Kidney epithelial cell (primary cell): ENCODE measurements around the gene LRP3. TPM values are rescaled to one million over a fixed set of nuclear protein-coding genes. Genes with fewer than 3 reads are reported as not detected.

Experiments used
- DNase-seq: peaks from one replicate; pipeline ENCODE4 v3.0.0-alpha.2; 2010; ENCODE audit warnings: low read depth
- H3K27me3 ChIP-seq: 2 replicates; pipeline ENCODE4 v1.6.0; 2011; ENCODE audit warnings: low read length; ENCODE audit not compliant: control insufficient read depth, insufficient read depth
- H3K36me3 ChIP-seq: 2 replicates; pipeline ENCODE4 v1.5.1; 2011; ENCODE audit warnings: low read length; ENCODE audit not compliant: control insufficient read depth, insufficient read depth
- H3K4me3 ChIP-seq: 2 replicates; pipeline ENCODE4 v1.5.1; 2011; ENCODE audit warnings: low read depth, mild to moderate bottlenecking, control low read depth, low read length
- total RNA-seq: library from RNA; depleted of rRNA; stranded (reverse); fragments of >200 nt; gene quantifications from 2 replicates; pipeline ENCODE4 v1.2.3, GENCODE V29; 2015
- TF ChIP-seq, protein P1 (sequence below): IDR thresholded peaks from 2 replicates; pipeline ENCODE4 v1.5.1; 2011; ENCODE audit warnings: mild to moderate bottlenecking, moderate library complexity, low read length, control low read depth, inconsistent platforms; ENCODE audit not compliant: insufficient read depth, poor library complexity, severe bottlenecking

The LRP3 gene
- total RNA-seq, 1 donor from 2014 or later = 42.8 TPM

DNA sequence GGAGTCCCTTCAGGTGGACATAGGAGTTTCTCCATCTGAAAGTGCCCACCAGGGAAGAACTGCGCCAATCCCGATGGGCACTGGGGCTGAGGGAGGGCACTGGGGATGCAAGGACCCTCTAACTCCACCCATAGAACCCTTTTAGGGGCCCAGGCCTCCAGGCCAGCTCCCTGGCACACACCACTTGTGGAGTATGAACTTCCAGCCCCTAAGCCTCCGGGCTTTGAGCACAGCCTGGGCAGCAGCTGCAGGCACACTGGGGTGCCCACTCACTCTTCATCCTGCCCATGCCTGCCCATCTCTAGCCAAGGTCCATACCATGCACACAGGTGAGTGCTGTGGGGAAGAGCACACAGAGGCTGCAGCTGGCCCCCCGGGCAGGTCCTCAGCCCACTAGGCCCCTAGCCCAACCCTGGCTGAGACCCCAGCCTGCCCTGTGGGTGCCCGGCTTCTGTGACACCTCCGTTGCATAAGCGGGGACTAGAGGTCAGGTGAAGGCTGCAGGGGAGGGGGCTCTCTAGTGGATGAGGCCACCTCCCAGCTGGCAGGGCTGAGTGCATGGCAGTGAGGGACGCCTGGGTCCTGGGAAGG is 46.1 kb downstream of the LRP3 start:
- TF ChIP-seq, protein P1, sequence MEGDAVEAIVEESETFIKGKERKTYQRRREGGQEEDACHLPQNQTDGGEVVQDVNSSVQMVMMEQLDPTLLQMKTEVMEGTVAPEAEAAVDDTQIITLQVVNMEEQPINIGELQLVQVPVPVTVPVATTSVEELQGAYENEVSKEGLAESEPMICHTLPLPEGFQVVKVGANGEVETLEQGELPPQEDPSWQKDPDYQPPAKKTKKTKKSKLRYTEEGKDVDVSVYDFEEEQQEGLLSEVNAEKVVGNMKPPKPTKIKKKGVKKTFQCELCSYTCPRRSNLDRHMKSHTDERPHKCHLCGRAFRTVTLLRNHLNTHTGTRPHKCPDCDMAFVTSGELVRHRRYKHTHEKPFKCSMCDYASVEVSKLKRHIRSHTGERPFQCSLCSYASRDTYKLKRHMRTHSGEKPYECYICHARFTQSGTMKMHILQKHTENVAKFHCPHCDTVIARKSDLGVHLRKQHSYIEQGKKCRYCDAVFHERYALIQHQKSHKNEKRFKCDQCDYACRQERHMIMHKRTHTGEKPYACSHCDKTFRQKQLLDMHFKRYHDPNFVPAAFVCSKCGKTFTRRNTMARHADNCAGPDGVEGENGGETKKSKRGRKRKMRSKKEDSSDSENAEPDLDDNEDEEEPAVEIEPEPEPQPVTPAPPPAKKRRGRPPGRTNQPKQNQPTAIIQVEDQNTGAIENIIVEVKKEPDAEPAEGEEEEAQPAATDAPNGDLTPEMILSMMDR = no peak
- Histone ChIP-seq H3K36me3 (no peaks in the 10 kb centered on the region), H3K4me3 (no peak overlapping the region), H3K27me3 (no peaks in the 10 kb centered on the region)
- DNase-seq = no peak

DNA sequence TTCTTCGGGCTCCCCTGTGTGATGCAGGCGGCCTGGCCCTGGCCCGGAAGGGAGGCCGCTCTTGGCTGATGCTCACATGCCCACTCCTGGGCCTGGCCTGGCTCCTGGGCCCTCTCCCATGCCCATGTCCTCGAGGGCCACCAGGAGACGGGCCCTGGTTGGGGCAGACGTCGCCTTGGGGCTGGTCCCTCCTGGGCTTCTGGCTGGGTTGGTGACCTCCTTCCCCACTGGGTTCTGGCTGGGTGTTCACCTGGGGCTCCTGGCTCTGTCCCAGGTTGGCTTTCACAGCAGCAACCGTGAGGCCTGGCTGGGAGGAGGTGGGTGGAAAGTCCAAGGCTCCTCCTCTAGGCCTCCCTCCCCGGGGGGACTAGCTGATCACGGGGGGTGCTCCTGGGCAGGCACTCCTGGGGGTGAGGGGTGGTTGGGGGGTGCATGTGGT is 47.0 kb downstream of the LRP3 start:
- no peak for DNase-seq
- Histone ChIP-seq H3K4me3 (no peak overlapping the region), H3K27me3 (no peaks in the 10 kb centered on the region), H3K36me3 (no peaks in the 10 kb centered on the region)
- TF ChIP-seq, protein P1 = no peak

DNA sequence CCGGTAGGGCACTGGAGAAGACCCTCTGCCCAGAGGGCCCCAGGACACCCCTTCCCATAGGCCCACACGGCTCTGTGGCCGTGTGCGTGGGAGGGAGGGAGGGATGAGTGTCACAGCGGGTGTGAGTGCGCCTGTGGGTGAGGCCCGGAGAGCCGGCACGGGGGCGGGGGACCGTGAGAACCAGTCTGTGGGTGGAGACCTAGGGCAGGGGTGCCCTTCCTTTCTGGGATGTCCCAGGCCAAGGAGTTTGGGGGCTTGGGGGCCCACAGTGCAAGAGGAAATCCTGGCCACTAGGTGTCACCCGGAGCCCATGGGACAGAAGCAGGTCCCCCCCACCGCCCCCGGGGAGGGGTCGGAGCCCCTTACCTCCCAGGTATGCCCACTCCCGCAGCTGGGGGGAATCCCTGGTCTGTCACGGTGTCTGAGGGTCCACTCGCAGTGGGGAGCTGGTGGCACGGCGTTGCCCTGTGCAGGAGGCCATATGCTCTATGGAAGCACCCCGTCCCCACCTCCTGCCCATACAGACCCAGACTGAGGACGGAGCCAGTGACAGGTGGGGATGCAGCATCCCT is 47.5 kb downstream of the LRP3 start:
- Histone ChIP-seq H3K36me3 (no peaks in the 10 kb centered on the region), H3K27me3 (no peaks in the 10 kb centered on the region), H3K4me3 (no peak overlapping the region)
- no peak for DNase-seq
- TF ChIP-seq, protein P1 = peak; percentile 53

DNA sequence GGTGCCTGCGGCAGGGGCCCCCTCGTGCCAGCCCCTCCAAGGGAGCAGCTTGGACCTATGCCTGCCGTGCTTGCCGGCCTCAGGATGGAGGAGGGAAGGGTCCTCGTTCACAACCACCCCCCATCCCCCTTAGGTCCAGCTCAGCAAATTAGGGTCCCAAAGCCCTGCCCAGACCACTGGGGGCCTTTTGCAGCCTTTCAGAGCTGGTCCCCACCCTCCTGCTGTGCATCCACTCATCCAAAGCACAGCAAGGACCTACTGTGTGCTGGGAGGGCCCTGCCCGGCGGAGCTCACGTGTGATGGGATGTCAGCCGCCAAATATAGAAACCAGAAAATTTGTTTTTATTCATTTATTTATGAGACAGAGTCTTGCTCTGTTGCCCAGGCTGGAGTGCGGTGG is 48.0 kb downstream of the LRP3 start:
- no peaks in the 10 kb centered on the region for H3K36me3 ChIP-seq
- no peaks in the 10 kb centered on the region for H3K27me3 ChIP-seq
- no peak overlapping the region for H3K4me3 ChIP-seq
- no peak for DNase-seq
- TF ChIP-seq, protein P1 = no peak

DNA sequence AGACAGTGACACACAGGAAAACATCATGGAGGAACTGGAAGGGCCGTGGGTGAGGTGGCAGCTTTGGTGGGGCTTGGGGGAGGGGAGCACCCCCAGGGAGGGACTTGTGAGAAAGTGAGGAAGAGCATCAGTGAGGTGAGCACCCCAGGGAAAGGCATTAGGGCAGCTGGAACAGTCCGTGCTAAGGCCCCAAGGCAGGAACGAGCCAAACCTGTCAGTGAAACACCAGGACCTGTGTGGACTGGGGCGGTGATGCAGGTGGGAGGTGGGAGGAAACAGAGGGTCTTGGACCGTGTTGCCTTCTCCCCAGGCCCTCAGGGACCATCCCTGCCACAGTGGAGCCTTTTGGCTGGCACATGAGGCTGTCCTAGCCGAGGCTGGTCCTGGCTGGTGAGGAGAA is 48.8 kb downstream of the LRP3 start:
- no peak for DNase-seq
- H3K4me3 ChIP-seq = no peak overlapping the region
- H3K36me3 ChIP-seq = no peaks in the 10 kb centered on the region
- TF ChIP-seq, protein P1 = no peak
- no peaks in the 10 kb centered on the region for H3K27me3 ChIP-seq
